Fibroblast of the aortic adventitia (primary cell): Measurements from ENCODE around the gene RFX8. TPM values are rescaled to one million over a fixed set of nuclear protein-coding genes. Genes with fewer than 3 reads are reported as not detected.
"Not testable (repeated sequence)": the region's sequence is repeated elsewhere in the genome, so short reads cannot be mapped to it uniquely, and the experiment has no call there.

Experiments
- DNase-seq: peaks from one replicate; pipeline ENCODE4 v3.0.0-alpha.2; 2010; ENCODE audit warnings: low read depth
- H3K4me3 ChIP-seq: 2 replicates; pipeline ENCODE4 v1.5.1; 2011; ENCODE audit warnings: low read depth, mild to moderate bottlenecking, control low read depth, low read length, moderate library complexity
- total RNA-seq: library from RNA; depleted of rRNA; stranded (reverse); fragments of >200 nt; gene quantifications from 2 replicates; pipeline ENCODE4 v1.2.3, GENCODE V29; 2012; ENCODE audit warnings: low replicate concordance
- TF ChIP-seq, protein P1 (sequence below): IDR thresholded peaks from 2 replicates; pipeline ENCODE4 v1.5.1; 2011; ENCODE audit warnings: mild to moderate bottlenecking, low read length, control low read depth, inconsistent platforms; ENCODE audit not compliant: insufficient read depth

RFX8 gene
- total RNA-seq, 1 donor = 24.1 TPM

DNA sequence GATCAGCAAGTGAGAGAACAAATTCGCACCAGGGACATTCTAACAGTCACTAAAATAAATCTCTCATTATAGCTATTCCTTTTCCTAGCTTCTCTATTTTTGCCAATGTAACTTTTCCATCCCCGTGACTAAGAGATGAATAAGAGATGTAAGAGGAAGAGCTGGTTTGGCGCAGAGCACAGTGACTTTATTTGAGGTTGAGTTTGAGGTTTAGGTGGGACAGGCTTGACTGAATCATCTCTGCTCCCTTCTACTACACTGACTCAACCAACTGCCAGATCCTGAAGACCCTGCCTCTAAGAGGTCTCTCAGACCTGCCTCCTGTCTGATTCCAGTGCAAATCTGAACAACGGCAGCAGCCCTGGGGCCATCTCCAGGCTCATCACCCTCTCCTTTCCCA, 28.0 kb downstream of the RFX8 start:
- DNase-seq = peak; percentile 72
- TF ChIP-seq, protein P1, sequence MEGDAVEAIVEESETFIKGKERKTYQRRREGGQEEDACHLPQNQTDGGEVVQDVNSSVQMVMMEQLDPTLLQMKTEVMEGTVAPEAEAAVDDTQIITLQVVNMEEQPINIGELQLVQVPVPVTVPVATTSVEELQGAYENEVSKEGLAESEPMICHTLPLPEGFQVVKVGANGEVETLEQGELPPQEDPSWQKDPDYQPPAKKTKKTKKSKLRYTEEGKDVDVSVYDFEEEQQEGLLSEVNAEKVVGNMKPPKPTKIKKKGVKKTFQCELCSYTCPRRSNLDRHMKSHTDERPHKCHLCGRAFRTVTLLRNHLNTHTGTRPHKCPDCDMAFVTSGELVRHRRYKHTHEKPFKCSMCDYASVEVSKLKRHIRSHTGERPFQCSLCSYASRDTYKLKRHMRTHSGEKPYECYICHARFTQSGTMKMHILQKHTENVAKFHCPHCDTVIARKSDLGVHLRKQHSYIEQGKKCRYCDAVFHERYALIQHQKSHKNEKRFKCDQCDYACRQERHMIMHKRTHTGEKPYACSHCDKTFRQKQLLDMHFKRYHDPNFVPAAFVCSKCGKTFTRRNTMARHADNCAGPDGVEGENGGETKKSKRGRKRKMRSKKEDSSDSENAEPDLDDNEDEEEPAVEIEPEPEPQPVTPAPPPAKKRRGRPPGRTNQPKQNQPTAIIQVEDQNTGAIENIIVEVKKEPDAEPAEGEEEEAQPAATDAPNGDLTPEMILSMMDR = no peak
- no peak overlapping the region for H3K4me3 ChIP-seq

DNA sequence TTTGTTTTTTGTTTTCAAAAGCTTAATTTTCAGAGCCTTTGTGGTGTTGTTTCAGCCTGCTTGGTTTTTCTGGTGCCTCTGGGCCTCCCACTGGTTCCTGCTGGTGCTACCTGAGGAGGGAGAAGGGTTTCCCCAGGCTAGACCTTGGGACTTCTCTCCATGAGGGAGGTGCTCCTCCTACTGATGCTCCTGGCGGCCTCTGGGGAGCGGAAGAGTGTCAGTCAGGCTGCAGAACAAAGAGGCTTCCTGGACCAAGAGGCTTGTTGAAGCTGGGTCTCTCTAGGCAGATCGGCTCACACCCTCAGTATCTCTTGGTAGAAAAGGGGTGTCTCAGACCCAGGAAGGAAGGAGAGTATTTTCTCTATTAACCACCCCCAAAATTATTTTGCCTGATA, 32.2 kb downstream of the RFX8 start:
- TF ChIP-seq, protein P1 = no peak
- H3K4me3 ChIP-seq = no peak overlapping the region
- DNase-seq = no peak

DNA sequence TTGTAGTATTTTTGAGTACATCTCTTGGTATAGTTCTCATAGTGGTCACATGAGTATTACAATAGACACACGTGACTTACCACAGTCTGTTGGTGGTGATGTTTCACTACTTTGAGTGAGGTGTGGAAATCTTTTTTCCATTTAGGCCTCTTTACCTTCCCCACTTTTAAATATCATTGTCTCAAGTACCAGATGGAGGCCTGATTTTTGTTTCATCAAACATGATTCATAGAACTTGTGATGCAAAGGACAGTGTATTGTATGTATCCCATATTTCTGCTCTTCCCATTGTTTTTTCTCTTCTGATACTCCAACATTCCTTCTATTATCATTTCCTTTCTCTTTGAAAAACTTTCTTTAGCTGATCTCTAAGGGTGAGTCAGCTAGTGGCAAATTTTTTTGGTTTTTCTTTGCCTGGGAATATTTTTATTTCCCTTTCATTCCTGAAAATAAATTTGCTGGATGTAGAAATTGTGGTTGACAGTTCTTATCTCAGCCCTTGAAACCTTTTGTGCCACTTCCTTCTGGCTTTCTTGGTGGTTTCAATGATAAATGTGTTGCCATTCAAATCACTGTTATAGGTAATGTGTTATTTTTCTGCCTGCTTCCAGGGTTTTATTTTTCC, 32.8 kb downstream of the RFX8 start:
- peak; percentile 81 for DNase-seq
- H3K4me3 ChIP-seq = no peak overlapping the region
- TF ChIP-seq, protein P1 = no peak

DNA sequence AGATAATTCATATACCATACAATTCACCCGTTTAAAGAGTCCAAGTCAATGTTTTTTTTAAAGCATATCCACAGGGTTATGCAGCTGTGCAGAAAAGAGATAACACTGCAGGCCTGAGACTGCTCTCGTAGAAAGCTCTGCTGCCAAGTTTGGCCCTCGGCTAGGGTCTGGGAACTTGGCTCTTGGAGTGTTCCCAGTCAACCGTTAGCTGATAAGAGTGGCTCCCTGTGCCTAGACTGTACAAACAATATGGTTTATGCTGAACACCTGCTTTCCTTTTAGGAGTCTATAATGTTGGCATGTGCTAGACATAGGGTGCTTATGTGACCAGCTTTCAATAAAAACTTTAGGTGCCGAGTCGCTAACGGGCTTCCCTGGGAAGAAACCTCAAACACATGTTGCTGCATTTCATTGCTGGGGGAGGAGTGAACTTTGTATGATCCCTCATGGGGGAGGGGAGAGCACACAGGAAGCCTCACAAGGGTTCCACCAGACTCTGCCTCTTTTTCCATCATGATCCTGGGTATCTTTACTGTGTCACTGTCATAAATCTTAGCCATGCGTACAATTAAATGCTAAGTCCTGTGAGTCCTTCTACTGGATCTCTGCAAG, 34.7 kb downstream of the RFX8 start:
- TF ChIP-seq, protein P1 = no peak
- H3K4me3 ChIP-seq = no peak overlapping the region
- DNase-seq = peak; percentile 81

- no peak overlapping the region for H3K4me3 ChIP-seq
- no peak for DNase-seq
- TF ChIP-seq, protein P1 = no peak
Measured at GRCh38 chr2:101439716-101440115, 35.2 kb downstream of the RFX8 start.

GRCh38 chr2:101438555-101438954, 36.4 kb downstream of the RFX8 start:
- DNase-seq, H3K4me3 ChIP-seq: not testable (repeated sequence)

- DNase-seq = peak; percentile 82
- TF ChIP-seq, protein P1 = no peak
Measured at GRCh38 chr2:101435001-101435862, 39.7 kb downstream of the RFX8 start.

More at GRCh38 chr2:101435001-101435862, 39.7 kb downstream of the RFX8 start:
- H3K4me3 ChIP-seq = peak overlapping the region; percentile 15
